HG02571 (cell line): ENCODE measurements around the gene VKORC1L1.
A peak's percentile ranks its signal among the peaks of the same experiment; 100 is the strongest.
"Not testable (repeated sequence)": the region's sequence is repeated elsewhere in the genome, so short reads cannot be mapped to it uniquely, and the experiment has no call there.

Experiments
- ATAC-seq: cut with Tn5 transposase; IDR thresholded peaks from one replicate; pipeline ENCODE4 v1.9.1; 2021; ENCODE audit warnings: mild to moderate bottlenecking, moderate library complexity; ENCODE audit not compliant: unreplicated experiment

The VKORC1L1 gene

GRCh38 chr7:65872776-65873581 is at the start of gene VKORC1L1:
Gene VKORC1L1 (plus strand): TSS chr7:65873074. CDS start chr7:65873372, 298 bp downstream.
- peak; percentile 86 for ATAC-seq

GRCh38 chr7:65827366-65827765 is 45.5 kb upstream of the VKORC1L1 start:
- no peak for ATAC-seq

GRCh38 chr7:65832281-65832680 is 40.6 kb upstream of the VKORC1L1 start:
- ATAC-seq: no peak

DNA sequence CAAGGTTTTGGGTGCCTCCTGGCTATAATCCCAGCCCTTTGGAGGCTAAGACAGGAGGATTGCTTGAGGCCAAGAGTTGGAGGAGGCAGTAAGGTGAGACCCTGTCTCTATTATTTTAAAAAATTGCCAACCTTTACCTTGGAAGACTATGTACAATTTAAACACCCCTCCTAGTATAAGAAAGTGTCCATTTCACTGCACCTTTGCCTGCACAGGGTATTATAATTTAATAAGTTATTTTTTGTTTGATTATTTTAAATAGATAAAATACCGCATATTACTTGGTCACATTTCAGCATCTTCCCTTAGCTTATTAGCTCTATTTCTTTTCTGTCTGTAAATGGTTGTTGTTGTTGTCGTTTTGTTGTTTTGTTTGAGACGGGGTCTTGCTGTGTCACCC is 36.2 kb upstream of the VKORC1L1 start:
- ATAC-seq: not testable (repeated sequence)

DNA sequence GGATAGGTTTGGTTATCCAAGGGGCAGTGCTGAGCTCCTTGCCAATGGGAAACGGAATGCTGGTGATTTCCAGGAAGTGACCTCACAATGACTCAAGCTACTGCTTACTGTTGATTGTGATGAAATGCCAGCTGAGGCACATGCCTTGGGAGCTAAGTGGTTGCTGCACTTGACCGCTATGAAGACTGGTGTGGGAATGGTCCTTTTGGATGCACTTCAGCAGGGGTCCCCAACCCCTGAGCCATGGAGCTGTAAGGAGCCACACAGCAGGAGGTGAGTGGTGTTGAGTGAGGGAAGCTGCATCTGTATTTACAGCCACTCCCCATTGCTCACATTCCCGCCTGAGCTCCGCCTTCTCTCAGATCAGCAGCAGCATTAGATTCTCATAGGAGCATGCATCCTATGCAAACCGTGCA is 35.3 kb upstream of the VKORC1L1 start:
- ATAC-seq: not testable (repeated sequence)

DNA sequence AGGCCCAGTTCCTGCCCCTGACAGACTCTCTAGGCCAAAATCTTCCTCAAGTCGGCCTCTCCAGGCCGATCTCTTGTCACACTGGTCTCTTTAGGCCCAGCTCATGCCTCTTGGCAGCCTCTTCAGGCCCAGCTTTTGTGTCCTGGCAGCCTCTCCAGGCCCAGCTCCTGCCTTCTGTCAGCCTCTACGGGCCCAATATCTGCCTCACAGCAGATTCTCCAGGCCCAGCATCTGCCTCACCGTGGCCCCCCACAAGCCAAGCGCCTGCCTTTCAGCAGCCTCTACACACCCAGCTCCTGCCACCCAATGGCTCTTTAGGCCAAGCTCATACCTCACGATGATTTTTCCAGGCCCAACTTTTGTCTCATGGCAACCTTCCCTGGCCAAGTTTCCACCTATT is 33.0 kb upstream of the VKORC1L1 start:
- no peak for ATAC-seq

GRCh38 chr7:65840446-65840845 is 32.4 kb upstream of the VKORC1L1 start:
- no peak for ATAC-seq

GRCh38 chr7:65843616-65844015 is 29.3 kb upstream of the VKORC1L1 start:
- ATAC-seq: not testable (repeated sequence)

GRCh38 chr7:65846008-65846570 is 26.8 kb upstream of the VKORC1L1 start:
- no peak for ATAC-seq

GRCh38 chr7:65853426-65853825 is 19.4 kb upstream of the VKORC1L1 start:
- ATAC-seq: not testable (repeated sequence)

DNA sequence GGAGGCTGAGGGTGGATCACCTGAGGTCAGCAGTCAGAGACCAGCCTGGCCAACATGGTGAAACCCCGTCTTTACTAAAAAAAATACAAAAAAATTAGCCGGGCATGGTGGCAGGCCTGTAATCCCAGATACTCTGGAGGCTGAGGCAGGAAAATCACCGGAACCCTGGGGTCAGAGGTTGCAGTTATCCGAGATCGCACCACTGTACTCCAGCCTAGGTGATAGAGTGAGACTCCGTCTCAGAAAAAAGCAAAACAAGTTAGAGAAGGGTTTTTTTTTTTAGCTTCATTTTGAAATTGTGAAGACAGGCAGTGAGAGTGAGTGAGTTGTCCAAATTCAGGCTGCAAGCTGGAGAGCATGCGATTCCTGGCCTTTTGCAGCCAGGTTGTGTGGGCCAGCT is 19.0 kb upstream of the VKORC1L1 start:
- ATAC-seq: not testable (repeated sequence)

GRCh38 chr7:65857321-65857894 is 15.5 kb upstream of the VKORC1L1 start:
- ATAC-seq: not testable (repeated sequence)

DNA sequence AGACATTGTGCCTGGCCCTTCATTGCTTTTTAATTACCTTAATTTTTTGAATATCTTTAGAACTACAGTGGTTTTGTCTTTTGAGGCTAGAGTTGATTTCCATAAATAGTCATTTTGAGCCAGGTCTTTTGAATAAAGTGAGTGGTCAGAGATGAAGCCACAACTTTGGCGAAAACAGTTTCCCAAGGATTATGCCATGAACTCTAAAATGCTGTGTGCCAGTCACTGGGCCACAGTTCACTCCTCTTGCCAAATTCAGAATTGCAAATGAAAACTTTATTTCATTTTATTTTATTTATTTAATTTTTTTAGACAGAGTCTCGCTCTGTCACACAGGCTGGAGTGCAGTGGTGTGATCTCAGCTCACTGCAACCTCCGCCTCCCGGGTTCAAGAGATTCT is 14.2 kb upstream of the VKORC1L1 start:
- ATAC-seq: not testable (repeated sequence)

- not testable (repeated sequence) for ATAC-seq
Measured at GRCh38 chr7:65866244-65866643, 6.6 kb upstream of the VKORC1L1 start.

DNA sequence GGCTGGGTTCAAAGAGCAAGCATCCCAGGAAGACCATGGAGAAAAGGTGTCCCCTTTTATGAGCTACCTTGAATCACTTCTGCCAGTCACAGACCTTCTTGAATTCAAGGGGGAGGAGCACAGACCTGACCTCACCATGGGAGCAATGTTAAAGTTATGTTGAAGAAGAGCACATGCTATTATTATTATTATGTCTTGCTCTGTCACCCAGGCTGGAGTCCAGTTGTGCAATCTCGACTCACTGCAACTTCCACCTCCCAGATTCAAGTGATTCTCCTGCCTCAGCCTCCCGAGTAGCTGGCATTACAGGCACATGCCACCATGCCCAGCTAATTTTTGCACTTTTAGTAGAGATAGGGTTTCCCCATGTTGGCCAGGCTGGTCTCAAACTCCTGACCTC is 5.2 kb upstream of the VKORC1L1 start:
- not testable (repeated sequence) for ATAC-seq

DNA sequence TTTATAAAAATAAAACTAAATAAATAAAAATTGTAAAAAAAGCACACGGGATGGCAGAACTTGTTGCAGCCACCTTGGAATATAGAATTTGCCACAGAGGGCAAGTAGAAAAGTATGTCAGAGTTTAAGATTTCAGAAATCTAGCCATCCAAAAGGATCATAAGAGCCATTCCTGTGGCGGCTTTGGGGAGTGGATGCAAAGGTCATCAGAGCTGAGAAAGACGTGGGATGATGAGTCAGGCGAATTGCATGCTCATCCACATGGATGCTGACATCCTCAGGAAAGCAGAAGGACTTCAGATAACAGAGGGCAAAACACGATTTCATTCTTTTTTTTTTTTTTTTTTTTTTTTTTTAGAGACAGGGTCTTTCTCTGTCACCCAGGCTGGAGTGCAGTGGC is 3.6 kb upstream of the VKORC1L1 start:
- not testable (repeated sequence) for ATAC-seq

GRCh38 chr7:65871451-65871850 is 1.4 kb upstream of the VKORC1L1 start:
- not testable (repeated sequence) for ATAC-seq

GRCh38 chr7:65873582-65874193 is 814 bp downstream of the VKORC1L1 start:
- ATAC-seq: peak; percentile 33

- ATAC-seq: not testable (repeated sequence)
Measured at GRCh38 chr7:65875715-65876114, 2.8 kb downstream of the VKORC1L1 start.

- ATAC-seq: not testable (repeated sequence)
Measured at GRCh38 chr7:65879292-65880153, 6.6 kb downstream of the VKORC1L1 start.

DNA sequence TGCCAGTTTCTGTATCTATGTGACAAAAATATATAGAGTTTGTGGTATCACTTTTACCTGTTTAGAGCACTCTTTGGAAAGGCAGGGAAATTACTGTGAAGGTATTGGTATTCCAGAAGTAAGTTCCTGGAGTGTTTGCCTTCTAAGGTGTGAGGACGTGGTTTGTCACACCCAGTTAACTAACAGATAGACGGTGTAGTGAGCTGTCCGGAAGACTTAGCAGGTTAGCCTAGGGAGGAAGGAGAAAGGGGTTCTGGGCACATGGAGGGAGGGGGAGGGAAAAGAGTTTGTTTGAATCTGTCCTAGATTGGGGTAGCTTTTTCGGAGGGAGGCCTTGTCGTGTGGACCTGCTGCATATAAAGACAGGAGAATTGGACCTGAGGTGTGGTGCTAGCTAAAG is 7.4 kb downstream of the VKORC1L1 start:
- not testable (repeated sequence) for ATAC-seq
